GM13976 (cell line): ENCODE results near the gene CLEC1A.

Experiments
- DNase-seq: peaks from one replicate; pipeline ENCODE4 v3.0.0; 2012; ENCODE audit warnings: low spot score
- in situ Hi-C: fragments of 300-500 bp; cut with MboI; formaldehyde crosslinking; loops from one replicate; pipeline ENCODE4 v1.12.0; 2022; ENCODE audit warnings: low sequenced_read_pairs, mixed read lengths, inconsistent platforms; ENCODE audit not compliant: unreplicated experiment
- TF ChIP-seq, protein P1 (sequence below): IDR thresholded peaks from 2 replicates; pipeline ENCODE4 v1.5.1; 2012; ENCODE audit warnings: borderline replicate concordance, mild to moderate bottlenecking; ENCODE audit not compliant: insufficient read depth; ENCODE audit errors: extremely low read depth, missing control alignments, control extremely low read depth

Gene CLEC1A

DNA sequence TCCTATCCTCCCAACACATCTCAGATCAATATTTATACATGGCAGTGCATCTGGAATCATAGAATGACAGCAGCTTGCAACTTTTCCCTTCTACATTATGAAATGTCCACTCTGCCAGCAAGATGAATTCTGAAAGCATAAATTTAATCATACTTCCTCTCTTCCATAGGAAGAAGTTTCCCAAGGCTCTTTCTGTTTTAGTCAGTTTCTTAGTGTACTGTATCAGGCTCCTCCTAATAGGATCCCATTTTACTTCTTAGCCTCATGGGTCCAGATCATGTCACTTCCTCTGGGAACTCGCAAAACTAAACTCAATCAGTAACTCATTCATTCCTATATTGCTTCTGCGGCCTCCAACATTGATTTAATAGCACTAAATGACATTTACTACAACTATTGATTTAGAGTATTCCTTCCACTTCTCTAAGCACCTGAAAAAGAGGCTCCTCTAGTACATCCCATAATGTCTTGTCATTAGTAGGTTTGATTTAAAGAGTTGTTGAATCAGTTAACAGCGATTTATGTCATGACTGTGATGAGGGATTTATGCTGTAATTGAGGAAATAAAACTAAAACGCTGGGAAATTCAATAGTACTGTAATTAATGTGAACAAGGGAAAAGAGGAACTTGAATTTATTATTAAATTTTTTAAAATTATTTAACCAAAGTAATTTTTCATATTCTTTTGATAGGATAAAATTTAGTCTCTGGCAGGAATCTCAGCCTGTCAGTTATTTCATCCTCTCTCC is 4.0 kb downstream of the CLEC1A start:
- DNase-seq = no peak
- in situ Hi-C loops = no loop called here
- TF ChIP-seq, protein P1, sequence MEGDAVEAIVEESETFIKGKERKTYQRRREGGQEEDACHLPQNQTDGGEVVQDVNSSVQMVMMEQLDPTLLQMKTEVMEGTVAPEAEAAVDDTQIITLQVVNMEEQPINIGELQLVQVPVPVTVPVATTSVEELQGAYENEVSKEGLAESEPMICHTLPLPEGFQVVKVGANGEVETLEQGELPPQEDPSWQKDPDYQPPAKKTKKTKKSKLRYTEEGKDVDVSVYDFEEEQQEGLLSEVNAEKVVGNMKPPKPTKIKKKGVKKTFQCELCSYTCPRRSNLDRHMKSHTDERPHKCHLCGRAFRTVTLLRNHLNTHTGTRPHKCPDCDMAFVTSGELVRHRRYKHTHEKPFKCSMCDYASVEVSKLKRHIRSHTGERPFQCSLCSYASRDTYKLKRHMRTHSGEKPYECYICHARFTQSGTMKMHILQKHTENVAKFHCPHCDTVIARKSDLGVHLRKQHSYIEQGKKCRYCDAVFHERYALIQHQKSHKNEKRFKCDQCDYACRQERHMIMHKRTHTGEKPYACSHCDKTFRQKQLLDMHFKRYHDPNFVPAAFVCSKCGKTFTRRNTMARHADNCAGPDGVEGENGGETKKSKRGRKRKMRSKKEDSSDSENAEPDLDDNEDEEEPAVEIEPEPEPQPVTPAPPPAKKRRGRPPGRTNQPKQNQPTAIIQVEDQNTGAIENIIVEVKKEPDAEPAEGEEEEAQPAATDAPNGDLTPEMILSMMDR = no peak

DNA sequence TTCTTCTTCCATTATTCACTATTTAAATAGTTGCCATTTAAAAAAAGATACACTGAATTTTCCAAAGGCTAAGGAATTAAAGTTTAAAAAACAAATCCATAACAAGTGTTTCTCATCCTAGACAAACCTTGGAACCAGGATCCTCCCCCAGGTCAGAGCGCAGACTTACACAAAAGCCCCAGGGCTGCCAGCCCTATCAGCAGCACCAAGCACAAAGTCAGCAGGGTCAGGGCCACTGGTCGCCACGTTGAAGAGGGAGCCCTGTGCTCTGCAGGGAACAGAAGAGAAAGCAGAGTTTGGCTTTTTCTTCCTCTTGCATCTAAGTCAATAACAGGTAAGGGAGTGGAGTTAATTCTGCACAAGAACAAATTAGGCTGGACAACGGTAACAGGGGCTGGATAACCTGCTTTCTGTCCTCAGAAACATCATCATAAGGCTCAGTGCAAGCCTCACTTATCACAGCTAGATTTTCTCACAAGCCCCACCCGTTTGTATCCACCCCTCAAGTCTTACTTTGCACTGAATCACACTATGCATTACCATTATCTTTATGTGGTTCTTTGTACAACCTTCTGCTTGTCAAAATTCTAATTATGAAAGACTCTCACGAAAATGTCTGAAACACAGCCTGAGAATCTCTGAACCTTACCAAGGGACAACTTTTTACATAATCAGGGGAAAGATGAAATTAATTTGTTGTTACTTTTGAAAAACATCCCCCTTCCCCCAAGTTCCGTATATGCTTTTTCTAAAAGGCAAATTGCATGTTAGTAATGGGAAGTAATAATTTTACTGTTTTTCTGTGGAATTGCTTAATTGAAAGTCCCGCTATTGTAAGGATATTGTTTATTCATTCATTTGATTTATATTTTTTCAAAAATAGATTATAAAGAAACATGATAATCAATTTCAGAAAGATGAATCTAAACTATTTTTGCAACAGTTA is 9.6 kb downstream of the CLEC1A start:
- no peak for DNase-seq
- TF ChIP-seq, protein P1 = no peak
- in situ Hi-C loops = no loop called here

DNA sequence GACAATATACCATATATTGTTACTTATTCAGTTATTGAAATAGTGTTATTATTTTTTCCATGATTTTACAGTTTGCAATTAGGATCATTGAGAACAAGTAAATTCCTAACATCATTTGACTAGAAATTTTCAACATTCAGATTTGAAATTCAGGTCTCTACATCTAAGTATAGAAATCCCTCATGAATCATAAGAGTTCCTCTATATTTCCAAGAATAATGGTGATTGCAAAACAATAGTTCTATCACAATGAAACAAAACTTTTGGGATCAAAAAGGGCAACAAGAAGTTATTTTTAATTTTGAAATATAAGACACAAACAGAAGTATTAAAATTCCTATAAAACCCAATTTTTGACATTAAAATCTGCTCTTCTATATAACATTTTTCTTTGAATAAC is 10.8 kb downstream of the CLEC1A start:
- no peak for DNase-seq
- TF ChIP-seq, protein P1 = no peak
- in situ Hi-C loops = no loop called here

DNA sequence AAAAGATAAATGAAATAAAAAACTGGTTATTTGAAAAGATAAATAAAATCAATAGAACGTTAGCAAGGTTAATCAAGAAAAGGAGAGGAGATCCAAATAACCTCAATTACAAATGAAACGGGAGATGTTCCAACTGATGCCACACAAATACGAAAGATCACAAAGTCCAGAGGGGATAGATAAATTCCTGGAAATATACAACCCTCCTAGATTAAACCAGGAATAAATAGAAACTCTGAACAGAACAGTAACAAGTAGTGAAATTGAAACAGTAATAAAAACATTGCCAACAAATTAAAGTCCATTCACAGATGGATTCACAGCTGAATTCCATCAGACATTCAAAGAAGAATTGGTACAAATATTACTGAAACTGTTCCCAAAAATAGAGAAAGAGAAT is 12.4 kb downstream of the CLEC1A start:
- no peak for DNase-seq
- TF ChIP-seq, protein P1 = no peak
- in situ Hi-C loops = no loop called here

DNA sequence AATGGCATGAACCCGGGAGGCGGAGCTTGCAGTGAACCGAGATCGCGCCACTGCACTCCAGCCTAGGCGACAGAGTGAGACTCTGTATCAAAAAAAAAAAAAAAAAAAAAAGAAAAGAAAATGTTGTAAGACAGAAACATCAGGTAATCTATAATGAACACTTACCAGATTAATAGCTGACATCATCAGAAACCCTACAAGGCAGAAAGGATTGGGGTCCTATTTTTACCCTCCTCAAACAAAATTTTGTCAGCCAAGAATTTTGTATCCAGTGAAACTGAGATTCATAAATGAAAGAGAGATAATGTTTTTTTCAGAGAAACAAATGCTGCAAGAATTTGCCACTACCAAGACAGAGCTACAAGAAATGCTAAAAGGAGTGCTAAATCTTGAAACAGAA is 14.1 kb downstream of the CLEC1A start:
- TF ChIP-seq, protein P1 = no peak
- in situ Hi-C loops = no loop called here

DNA sequence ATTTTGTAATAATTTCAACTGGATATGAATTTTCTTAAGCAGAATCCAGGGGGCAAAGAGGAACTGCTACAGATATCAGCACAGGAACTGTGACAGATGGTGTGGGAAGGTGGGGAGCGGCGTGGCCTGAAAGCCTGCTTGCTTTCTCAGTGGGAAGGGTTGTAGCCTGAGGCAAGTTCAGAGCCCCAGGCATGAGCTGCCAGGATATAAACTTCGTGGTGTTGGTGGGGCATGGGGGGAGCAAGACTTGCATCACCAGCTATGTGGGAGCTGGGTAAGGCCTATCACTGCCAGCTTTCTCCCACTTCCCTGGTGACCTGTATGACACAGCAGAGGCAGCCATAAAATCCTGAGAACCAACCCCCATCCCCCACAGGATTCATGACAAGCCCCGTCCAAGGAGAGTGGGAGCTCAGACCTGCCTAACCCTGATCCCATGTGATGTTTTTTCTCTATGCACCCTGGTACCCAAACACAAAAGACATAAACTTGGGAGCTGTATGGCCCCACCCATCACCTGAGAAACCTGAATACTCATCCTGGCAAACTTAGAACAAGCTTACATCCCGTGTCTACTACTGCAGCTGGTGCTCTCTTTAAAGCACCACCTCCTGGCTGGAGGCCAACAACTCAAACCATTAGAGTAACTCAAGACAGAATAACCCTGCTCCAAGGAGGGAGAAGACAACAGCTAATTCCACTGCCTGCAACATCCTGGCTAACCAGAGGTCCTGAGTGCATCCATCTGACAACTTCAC is 16.5 kb downstream of the CLEC1A start:
- TF ChIP-seq, protein P1 = no peak
- DNase-seq = no peak
- in situ Hi-C loops = no loop called here

More for the DNA sequence above, 14.1 kb downstream of the CLEC1A start:
- no peak for DNase-seq
